H1 (cell line): Measurements from ENCODE around the gene MYADM. TPM values are rescaled to one million over a fixed set of nuclear protein-coding genes. Genes with fewer than 3 reads are reported as not detected.

Experiments used
- GABPA ChIP-seq: IDR thresholded peaks from 2 replicates; pipeline ENCODE4 v1.6.1; 2011; ENCODE audit warnings: mild to moderate bottlenecking, low read length, moderate library complexity, borderline replicate concordance; ENCODE audit not compliant: insufficient read depth
- KDM5A ChIP-seq: fragments of 200-600 bp; IDR thresholded peaks from 2 replicates; pipeline ENCODE4 v1.7.1; 2012; ENCODE audit warnings: mild to moderate bottlenecking, low read length, inconsistent platforms, mixed read lengths
- polyA plus RNA-seq, 7 experiments: library from polyadenylated mRNA; depleted of rRNA in 3 of 7; stranded (reverse) in 5 of 7; unstranded in 2 of 7; fragments of >200 nt in 5 of 7; fragments of 200-250 nt in 2 of 7; gene quantifications; 1 replicate in 5 of 7; 2 replicates in 1 of 7; 4 replicates in 1 of 7; pipeline versions ENCODE4 v1.2.1 to v1.2.3, GENCODE V29; 2011 to 2013; ENCODE audit warnings: missing spikeins in 2 of 7, mixed read lengths in 2 of 7
- total RNA-seq: library from RNA; stranded (reverse); fragmentation: NEBNext Ultra II Directional; extraction: Animal tissue kit (Norgen Biotek cat#: 25700); gene quantifications from 2 replicates; pipeline ENCODE4 v1.2.1, GENCODE V29; 2021
- TF ChIP-seq, protein P1 (sequence below): IDR thresholded peaks from 2 replicates; pipeline ENCODE4 v1.6.1; 2011; ENCODE audit warnings: low read depth, mild to moderate bottlenecking, low read length; ENCODE audit not compliant: insufficient read depth
- TF ChIP-seq, protein P2 (sequence below): IDR thresholded peaks from 2 replicates; pipeline ENCODE4 v1.6.1; 2012; ENCODE audit warnings: inconsistent platforms

MYADM gene
- total and polyA plus RNA-seq, 2 of the 8 experiments (the other 6 are each of a cell fraction or from before 2014, with no cell fraction given): 70.1 to 74.2 TPM

DNA sequence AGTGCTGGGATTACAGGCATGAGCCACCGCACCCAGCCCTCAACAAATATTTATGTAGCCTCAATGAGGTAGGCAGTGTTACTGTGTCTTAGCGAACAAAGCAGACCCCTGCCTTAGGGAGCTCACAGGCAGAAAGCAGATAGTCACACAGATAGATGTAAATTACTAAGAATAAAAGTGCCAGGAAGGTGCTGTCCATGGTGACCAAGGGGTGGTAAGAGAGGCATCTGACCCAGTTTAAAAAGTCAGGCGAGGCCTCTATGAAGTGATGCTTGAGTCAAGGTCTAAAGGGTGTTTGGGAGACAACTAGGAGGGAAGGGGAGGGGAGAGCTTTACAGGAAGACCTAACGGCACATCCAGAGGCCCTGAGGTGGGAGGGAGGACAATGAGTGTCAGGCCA lies 29.0 kb downstream of the MYADM start (continued):
- no peak for TF ChIP-seq GABPA
- TF ChIP-seq, protein P1, sequence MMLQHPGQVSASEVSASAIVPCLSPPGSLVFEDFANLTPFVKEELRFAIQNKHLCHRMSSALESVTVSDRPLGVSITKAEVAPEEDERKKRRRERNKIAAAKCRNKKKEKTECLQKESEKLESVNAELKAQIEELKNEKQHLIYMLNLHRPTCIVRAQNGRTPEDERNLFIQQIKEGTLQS: no peak
- TF ChIP-seq KDM5A: no peak
- TF ChIP-seq, protein P2, sequence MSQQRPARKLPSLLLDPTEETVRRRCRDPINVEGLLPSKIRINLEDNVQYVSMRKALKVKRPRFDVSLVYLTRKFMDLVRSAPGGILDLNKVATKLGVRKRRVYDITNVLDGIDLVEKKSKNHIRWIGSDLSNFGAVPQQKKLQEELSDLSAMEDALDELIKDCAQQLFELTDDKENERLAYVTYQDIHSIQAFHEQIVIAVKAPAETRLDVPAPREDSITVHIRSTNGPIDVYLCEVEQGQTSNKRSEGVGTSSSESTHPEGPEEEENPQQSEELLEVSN: no peak
